IPS-15b (cell line): ENCODE results near the gene RPRD2.

Source experiments
- H3K27me3 ChIP-seq: one replicate; pipeline ENCODE4 v1.6.1; 2013; ENCODE audit warnings: low read length; ENCODE audit not compliant: control insufficient read depth, insufficient read depth
- H3K36me3 ChIP-seq: one replicate; pipeline ENCODE4 v1.6.1; 2013; ENCODE audit warnings: low read length; ENCODE audit not compliant: control insufficient read depth, insufficient read depth
- H3K4me1 ChIP-seq: one replicate; pipeline ENCODE4 v1.6.1; 2013; ENCODE audit warnings: mild to moderate bottlenecking, low read length; ENCODE audit not compliant: control insufficient read depth, insufficient read depth
- H3K4me3 ChIP-seq: one replicate; pipeline ENCODE4 v1.5.1; 2013; ENCODE audit warnings: low read depth, low read length
- H3K9ac ChIP-seq: one replicate; pipeline ENCODE4 v1.6.1; 2013; ENCODE audit warnings: low read depth, mild to moderate bottlenecking, low read length
- H3K9me3 ChIP-seq: one replicate; pipeline ENCODE4 v1.6.1; 2013; ENCODE audit warnings: mild to moderate bottlenecking, low read length; ENCODE audit not compliant: control insufficient read depth, insufficient read depth

The RPRD2 gene

GRCh38 chr1:150476754-150477153 lies 112.8 kb downstream of the RPRD2 start:
- H3K9ac ChIP-seq = no peak overlapping the region
- no peaks in the 10 kb centered on the region for H3K4me1 ChIP-seq
- no peaks in the 10 kb centered on the region for H3K9me3 ChIP-seq
- no peak overlapping the region for H3K4me3 ChIP-seq
- peaks cover 6% of the 10 kb centered on the region for H3K27me3 ChIP-seq
- H3K36me3 ChIP-seq = peaks cover 8% of the 10 kb centered on the region

DNA sequence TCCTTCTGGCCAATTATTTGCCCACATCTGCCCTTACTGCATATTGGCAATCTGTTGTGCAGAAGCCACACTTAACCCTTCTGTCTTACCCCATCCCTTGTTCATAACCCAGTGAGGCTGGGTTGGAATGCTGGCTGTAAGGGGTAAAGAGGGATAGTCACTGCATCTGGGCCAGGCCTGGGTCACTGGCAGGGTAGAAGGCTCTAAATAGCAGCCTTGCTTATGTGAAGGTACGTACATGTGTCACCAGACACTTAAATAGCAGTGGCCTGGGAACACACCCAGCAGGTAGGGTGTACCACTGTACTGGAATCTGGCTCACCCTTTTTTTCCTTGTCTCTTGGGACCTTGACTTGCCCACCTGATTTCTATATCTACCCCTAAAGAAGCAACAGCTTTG lies 113.4 kb downstream of the RPRD2 start:
- H3K9me3 ChIP-seq = no peaks in the 10 kb centered on the region
- H3K4me3 ChIP-seq = no peak overlapping the region
- H3K9ac ChIP-seq = no peak overlapping the region
- peaks cover 2% of the 10 kb centered on the region for H3K36me3 ChIP-seq
- no peaks in the 10 kb centered on the region for H3K4me1 ChIP-seq
- H3K27me3 ChIP-seq = peaks cover 6% of the 10 kb centered on the region

DNA sequence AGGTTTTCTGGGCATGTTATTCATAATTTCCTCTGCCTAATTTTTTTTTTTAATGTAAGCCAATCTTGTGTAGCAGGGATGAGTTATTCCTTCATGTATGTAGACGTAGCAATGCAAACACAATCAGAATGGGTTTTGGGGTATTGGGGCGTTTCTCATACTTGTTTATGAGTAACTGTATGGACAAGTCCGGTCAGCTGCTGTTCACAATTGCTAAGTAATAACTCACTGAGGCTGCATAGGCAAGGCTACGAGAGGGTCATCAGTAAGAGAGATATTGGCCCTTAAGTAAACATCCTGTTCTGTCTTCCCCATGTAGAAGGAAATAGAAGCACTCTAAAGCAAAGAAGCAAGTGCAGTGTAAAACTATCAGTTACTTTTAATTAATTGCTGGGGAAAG lies 113.8 kb downstream of the RPRD2 start:
- peaks cover 6% of the 10 kb centered on the region for H3K27me3 ChIP-seq
- H3K9me3 ChIP-seq = no peaks in the 10 kb centered on the region
- no peaks in the 10 kb centered on the region for H3K4me1 ChIP-seq
- H3K4me3 ChIP-seq = no peak overlapping the region
- H3K9ac ChIP-seq = no peak overlapping the region
- H3K36me3 ChIP-seq = no peaks in the 10 kb centered on the region

GRCh38 chr1:150479370-150479769 lies 115.4 kb downstream of the RPRD2 start:
- H3K27me3 ChIP-seq = peaks cover 6% of the 10 kb centered on the region
- H3K9me3 ChIP-seq = no peaks in the 10 kb centered on the region
- H3K4me1 ChIP-seq = no peaks in the 10 kb centered on the region
- no peaks in the 10 kb centered on the region for H3K36me3 ChIP-seq
- no peak overlapping the region for H3K4me3 ChIP-seq
- H3K9ac ChIP-seq = no peak overlapping the region

- H3K36me3 ChIP-seq = no peaks in the 10 kb centered on the region
- no peak overlapping the region for H3K4me3 ChIP-seq
- no peaks in the 10 kb centered on the region for H3K9me3 ChIP-seq
- H3K27me3 ChIP-seq = peaks cover 6% of the 10 kb centered on the region
- no peak overlapping the region for H3K9ac ChIP-seq
- H3K4me1 ChIP-seq = no peaks in the 10 kb centered on the region
Measured at GRCh38 chr1:150479927-150480352, 116.0 kb downstream of the RPRD2 start.

GRCh38 chr1:150484431-150484830 lies 120.5 kb downstream of the RPRD2 start:
- Histone ChIP-seq H3K4me1 (no peaks in the 10 kb centered on the region), H3K36me3 (peaks cover 9% of the 10 kb centered on the region), H3K9me3 (no peaks in the 10 kb centered on the region), H3K27me3 (peaks cover 2% of the 10 kb centered on the region), H3K4me3 (no peak overlapping the region), H3K9ac (no peak overlapping the region)

GRCh38 chr1:150484861-150485260 lies 120.9 kb downstream of the RPRD2 start:
- Histone ChIP-seq H3K9me3 (no peaks in the 10 kb centered on the region), H3K4me1 (no peaks in the 10 kb centered on the region), H3K36me3 (peaks cover 11% of the 10 kb centered on the region), H3K9ac (no peak overlapping the region), H3K27me3 (no peaks in the 10 kb centered on the region), H3K4me3 (no peak overlapping the region)

GRCh38 chr1:150486966-150487762 lies 123.2 kb downstream of the RPRD2 start, which contains the start of gene TARS2:
TSS of gene TARS2 (plus strand) at chr1:150487419. CDS start at chr1:150487451, 32 bp downstream.
- H3K36me3 ChIP-seq = peaks cover 23% of the 10 kb centered on the region
- H3K27me3 ChIP-seq = no peaks in the 10 kb centered on the region
- H3K4me3 ChIP-seq = peak within 1 kb of the TSS; percentile 85
- peak within 1 kb of the TSS; percentile 84 for H3K9ac ChIP-seq
- H3K9me3 ChIP-seq = no peaks in the 10 kb centered on the region
- H3K4me1 ChIP-seq = no peaks in the 10 kb centered on the region

GRCh38 chr1:150487763-150488115 lies 123.8 kb downstream of the RPRD2 start:
- H3K27me3 ChIP-seq = no peaks in the 10 kb centered on the region
- peak overlapping the region; percentile 85 for H3K4me3 ChIP-seq
- peak overlapping the region; percentile 84 for H3K9ac ChIP-seq
- H3K36me3 ChIP-seq = peaks cover 27% of the 10 kb centered on the region
- H3K9me3 ChIP-seq = no peaks in the 10 kb centered on the region
- H3K4me1 ChIP-seq = no peaks in the 10 kb centered on the region

DNA sequence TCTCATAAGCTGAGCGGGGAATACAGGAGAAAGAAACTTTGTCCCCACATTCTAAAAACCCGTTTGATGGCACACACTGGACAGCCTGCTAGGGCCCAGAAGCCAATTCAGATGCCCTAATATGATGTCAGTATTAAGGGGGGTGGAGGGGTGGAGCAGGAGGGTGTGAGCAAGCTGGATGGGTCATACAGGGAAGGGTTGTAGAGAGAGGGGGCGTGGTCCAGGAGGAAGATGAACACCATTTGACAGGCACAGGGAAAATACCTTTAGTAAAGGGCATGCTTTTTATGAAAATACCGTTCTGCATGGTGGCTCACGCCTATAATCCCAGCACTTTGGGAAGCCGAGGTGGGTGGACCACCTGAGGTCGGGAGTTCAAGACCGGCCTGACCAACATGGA lies 129.2 kb downstream of the RPRD2 start:
- Histone ChIP-seq H3K9ac (no peak overlapping the region), H3K4me1 (no peaks in the 10 kb centered on the region), H3K9me3 (no peaks in the 10 kb centered on the region), H3K4me3 (no peak overlapping the region), H3K36me3 (peaks cover 49% of the 10 kb centered on the region), H3K27me3 (no peaks in the 10 kb centered on the region)

DNA sequence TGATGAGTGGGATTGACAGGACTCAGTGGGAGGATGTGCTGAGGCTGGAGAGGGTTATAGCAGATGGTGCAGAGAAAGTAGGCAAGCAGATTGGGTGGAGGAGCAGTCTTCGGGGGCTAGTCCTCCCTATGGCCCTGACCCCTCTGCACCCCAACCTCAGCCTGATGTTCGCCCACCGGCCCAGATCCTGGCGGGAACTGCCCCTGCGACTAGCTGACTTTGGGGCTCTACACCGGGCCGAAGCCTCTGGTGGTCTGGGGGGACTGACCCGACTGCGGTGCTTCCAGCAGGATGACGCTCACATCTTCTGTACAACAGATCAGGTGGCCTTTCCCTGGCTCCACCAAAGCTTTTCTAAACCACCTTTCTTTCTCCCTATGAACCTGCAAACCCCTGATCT lies 134.4 kb downstream of the RPRD2 start:
- H3K9me3 ChIP-seq = no peaks in the 10 kb centered on the region
- H3K36me3 ChIP-seq = peaks cover 35% of the 10 kb centered on the region
- no peak overlapping the region for H3K9ac ChIP-seq
- H3K4me3 ChIP-seq = no peak overlapping the region
- no peaks in the 10 kb centered on the region for H3K27me3 ChIP-seq
- H3K4me1 ChIP-seq = no peaks in the 10 kb centered on the region

GRCh38 chr1:150505431-150505830 lies 141.5 kb downstream of the RPRD2 start:
- no peak overlapping the region for H3K4me3 ChIP-seq
- peaks cover 36% of the 10 kb centered on the region for H3K36me3 ChIP-seq
- H3K27me3 ChIP-seq = no peaks in the 10 kb centered on the region
- no peak overlapping the region for H3K9ac ChIP-seq
- no peaks in the 10 kb centered on the region for H3K4me1 ChIP-seq
- no peaks in the 10 kb centered on the region for H3K9me3 ChIP-seq
